Activated gamma-delta T cell treated with Interleukin-2 at 50 U/mL for 16 hours (primary cell): Measurements from ENCODE around the gene EVI2A.
"Not testable (repeated sequence)": the region's sequence is repeated elsewhere in the genome, so short reads cannot be mapped to it uniquely, and the experiment has no call there.

Experiments
- DNase-seq: peaks from one replicate; pipeline ENCODE4 v3.0.0-alpha.2; 2020

Gene EVI2A

DNA sequence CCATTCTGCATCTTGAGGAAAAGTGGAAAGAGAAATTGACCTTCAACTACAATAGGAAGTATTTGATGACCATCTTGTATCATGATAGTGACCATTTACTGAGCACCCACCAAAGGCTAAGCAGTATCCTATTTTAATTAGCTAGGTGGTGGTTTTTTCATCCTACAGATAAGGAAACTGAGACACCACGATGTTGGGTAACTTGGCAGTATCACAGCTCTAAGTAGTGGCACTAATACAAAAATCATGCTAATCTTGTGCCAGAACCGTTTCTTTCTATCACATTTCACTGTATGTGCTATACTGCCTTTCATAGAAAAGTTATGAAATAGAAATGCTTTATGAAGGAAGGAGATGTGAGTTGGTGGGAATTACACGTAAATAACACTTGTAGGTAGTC is 9.9 kb downstream of the EVI2A start:
- DNase-seq = no peak

DNA sequence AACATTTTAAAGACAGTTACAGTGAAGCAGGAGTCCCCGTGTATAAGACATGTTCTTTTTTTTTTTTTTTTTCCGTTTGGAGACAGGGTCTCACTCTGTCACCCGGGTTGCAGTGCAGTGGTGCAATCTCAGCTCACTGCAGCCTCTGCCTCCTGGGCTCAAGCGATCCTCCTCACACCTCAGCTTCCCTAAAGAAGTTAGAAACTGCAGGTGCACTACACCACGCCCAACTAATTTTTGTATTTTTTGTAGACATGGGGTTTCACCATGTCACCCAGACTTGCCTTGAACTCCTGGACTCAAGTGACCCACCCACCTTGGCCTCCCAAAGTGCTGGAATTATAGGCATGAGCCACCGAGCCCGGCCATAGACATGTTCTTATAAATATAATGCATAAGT is 10.5 kb downstream of the EVI2A start:
- no peak for DNase-seq

DNA sequence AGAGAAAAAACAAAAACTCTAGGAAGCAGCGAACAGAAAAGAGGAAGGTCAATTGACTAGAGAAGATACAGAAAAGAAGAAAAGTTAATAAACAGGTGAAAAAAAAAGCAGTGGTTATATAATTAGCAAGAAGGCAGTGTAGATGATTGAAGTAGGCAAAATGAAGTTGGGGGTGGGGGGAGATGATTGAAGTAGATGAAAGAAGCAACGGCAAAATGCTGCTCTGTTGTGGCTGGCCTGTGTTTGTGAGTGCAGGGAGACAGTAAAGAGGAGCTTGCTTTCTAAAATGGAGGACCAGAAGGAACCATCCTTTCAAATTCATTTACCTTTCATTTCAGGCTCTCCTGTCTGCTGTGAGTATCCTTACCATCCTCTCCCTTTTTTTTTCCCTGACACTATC is 11.2 kb downstream of the EVI2A start:
- DNase-seq = peak; percentile 61

DNA sequence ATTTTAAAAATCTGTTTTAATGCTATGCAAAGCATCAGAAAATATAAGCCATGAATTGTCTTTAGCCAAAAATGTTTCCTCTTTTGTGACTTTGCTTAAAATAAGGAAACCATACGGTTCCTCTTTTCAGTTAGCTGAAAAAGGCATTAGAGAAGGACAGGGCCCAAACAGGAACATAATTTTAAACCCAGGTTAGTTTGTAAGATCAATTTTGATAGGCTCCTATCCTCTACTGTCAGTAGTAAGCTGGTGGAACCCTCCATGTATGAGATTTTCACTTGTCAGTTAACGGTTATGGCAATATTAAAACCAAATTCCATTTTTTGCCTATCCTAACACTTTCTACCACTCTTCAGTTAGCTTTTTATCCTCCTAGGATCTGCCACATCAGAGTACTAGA is 11.9 kb downstream of the EVI2A start:
- no peak for DNase-seq

DNA sequence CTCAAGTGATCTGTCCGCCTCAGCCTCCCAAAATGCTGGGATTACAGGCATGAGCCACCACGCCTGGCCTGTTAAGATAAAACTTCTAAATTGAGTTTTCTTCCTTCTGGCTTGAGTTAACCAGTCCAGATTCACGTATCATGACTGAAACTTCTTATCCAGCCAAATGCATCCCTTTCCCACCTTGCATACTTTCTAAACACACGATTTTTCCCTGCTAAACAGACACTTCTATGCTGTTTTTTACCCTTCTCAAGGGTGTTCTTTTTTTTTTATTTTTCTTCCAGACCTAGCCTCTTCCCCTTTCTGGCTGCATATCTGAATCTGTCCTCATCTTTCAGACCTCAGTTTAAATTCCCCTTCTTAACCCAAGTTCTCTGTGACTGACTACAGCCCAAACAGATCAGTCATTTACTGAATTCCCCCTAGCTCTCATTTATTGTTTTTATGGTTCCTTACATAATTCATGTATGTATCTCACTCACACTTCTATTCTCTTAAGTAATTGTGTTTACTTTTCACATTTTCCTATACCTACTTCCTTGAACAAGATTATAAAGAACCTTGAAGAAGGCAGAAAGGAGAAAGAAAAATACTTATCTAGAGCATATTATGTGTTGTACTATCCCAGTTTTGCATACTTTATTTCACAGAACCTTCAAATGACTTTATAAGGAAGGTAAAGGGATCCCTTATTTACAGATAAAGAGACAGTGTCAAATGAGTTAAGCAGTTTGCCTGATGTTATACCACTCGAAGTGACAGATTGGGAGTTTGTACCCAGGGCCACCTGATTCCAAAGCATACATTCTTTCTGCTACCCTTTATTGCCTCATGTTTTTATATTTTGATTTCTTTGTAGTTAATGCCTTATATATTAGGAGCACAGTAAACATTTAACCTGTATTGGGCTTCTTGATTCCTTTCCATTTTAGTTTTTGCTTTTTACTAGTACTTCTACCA is 12.8 kb downstream of the EVI2A start:
- DNase-seq = no peak

DNA sequence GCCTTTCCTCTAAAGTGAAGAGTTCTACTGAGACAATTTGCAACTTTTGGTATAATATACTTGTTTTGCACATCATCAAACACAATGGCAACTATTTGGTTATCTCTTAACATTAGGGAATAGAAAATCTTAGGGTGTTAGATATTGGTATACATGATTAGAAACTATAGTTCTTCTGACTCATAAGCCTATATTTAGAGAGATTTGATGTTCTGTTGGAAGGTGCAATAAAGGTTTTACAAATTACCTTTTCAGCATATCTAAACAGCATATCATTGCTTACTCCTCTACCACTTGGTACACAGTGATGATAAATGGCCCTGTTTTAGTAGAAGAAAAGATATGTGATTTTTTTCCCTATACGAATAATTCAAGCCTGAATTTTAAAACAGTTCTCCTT is 13.8 kb downstream of the EVI2A start:
- DNase-seq = no peak

DNA sequence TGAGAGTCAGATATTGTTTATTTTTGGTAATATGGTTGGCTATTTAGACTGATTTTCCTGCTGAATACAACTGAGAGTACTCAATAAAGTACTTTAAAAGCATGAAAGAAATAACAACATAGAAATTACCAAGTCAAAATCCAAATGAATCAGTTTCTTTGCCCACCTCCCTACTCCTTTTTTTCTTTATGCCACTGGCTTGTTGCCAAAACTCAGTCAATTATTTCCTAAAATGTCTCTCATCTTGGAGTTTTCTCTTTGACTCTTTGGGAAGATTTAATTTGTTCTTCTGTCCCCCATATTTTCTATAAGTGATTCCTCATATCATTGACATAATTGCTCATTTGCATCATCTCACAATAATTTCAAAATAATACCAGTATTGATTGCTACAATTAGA is 21.8 kb downstream of the EVI2A start:
- no peak for DNase-seq

DNA sequence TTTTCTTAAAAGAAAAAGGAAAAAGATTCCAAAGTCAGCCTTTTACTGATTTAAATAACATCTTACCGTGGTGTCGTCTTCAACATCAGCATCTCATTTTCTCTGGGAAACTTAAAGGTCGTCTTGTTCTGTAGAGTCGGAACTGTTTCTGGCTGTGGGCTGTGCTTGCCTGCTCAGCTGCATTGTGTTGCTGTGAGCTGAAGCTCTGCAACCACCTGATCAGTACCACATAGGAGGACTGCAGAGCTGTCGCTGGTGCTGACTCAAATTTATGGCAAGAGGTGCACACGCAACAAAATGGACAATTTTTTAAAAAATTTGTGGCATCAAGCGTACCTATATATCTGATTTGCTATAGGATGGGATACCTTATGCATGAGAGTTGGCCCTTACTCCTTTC is 24.3 kb downstream of the EVI2A start, which contains the start of gene OMG:
Gene OMG, minus strand, starts transcription at position 150 of the 400 bp plus-strand sequence. CDS start 908 bp downstream, outside the sequence.
- DNase-seq = no peak

DNA sequence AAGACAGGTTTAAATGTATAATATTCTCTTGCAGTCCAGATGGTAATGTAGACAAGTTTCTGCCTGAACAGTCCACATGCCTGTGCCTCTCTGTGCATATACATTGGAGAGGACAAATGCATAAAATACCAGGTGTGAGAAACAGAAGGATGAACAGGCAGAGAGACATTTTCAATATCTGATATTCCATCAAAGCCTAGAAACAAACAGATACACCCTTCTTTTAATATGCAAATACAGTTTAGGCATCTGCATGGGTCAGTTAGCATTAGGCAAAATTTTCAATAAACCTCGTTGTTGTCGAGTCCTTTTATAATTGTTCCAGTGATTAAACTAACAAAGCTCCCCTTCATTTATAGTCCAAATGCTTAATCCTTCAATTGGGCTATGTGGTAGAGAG is 25.3 kb downstream of the EVI2A start:
- no peak for DNase-seq

DNA sequence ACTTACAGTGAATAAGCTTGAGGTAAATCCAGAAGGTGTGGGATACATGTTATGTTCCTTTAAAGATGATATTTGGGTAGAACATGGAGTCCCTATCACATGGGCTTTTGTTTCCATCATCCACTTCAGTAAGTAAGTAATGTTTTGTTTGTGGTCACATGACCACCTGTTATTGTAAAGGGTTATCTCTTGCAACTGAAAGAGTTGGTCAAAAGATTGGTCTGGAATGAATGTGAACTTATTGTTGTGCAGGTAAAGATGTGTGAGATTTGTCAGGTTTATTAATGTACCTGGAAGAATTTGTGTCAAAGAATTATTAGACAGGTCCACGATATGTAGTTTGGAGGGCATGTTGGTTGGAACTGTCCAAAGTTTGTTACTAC is 25.9 kb downstream of the EVI2A start:
- no peak for DNase-seq

DNA sequence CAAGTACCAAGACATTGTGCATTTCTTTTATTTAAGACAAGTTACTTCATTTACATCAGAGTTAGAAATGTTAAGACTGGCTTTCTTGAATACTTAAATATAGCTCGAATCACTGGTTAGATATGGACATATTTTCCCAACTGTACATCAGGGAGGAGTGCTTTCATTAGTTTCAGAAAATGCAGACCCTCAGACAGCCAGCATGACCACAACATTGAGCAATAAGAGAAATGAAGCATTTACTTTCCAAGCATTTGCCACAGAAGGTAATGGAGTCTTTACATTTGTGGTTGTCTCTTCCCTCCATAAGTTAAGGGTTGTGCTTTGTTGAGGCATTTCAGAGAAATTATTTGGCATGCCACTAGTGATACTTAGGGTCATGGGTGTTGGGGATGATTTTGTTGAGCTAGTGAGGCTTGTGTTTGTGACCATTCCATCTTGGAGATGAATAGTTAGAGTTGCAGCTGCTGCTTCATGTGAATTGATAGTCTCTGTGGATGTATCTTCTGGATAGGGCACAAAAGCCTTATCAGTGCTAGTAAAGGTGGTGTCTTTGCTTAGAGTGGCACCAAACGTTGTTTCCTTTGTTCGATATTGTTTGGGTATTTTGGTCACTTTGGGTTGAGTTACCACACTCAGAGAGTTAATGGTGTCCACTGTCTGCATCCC is 26.5 kb downstream of the EVI2A start:
- no peak for DNase-seq

DNA sequence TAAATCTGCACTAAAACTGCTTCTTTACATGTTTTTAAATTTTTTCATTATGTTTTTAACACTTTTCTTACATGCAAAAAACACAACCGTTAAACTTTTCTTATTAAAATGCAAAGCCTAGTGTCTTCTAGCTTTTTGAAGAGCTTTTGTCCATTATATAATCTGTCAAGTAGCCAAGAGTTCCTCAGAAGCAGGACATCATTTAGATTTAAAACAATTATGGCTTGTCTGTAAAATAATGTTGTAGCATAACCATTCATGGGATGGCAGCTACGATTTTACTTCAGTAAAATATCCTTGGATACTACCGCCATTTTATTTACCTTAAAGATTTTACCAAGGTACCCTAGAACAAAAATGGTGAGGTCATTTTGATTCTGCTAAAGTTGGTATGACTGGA is 27.2 kb downstream of the EVI2A start:
- DNase-seq = no peak

DNA sequence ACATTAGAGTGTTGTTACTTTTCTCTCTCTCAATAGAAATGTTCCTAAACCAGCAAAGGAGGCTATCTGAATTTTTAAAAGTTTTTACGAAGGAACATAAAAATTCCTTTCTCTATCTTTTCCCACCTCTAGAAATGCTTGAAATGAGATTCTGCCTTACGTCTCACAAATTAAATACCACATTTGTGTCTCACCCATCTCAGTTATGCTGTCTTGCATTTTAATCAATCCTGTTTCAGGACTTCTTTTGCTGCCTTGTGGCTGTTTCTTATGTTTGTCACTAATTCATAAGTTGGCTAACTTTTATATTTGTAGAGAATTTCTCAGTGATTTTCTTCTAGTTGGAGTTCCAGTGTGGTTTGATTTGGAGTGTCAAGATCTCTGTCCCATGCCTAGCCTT is 27.8 kb downstream of the EVI2A start:
- no peak for DNase-seq

DNA sequence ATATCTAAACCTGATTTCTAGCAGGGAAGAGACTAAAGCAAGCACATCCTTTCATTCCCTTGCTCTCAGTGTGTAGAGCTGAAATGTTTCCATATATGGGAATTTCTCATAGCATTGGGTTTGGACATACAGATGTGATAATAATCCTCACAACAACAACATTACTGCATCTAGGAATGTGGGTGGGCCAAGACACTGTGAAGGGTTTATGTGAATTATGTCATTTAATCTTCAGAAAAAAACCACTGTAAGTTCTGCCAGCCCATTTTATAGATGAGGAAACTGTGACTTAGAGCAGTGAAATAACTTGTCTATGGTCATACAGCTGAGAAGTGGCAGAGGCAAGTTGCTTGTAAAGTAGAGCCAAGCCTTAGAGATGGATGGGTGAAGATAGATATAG is 29.6 kb downstream of the EVI2A start:
- DNase-seq = no peak

DNA sequence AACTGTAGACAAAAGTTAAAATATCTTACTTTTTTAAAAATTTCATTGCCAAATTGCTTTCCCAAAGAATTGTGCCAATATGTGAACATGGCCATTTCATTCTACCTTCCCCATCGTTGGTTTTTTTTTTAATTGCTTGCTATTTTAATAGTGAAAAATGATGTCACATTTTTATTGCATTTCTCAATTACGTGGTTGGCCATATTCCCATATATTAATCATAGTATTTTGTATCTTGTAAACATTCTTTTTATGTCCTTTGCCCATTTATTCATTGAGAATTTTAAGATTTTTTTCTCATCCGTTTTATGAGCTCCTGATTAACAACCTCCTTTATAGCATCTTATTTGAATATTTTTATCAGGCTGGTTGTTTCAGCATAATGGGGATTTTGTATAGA is 31.6 kb downstream of the EVI2A start:
- no peak for DNase-seq

DNA sequence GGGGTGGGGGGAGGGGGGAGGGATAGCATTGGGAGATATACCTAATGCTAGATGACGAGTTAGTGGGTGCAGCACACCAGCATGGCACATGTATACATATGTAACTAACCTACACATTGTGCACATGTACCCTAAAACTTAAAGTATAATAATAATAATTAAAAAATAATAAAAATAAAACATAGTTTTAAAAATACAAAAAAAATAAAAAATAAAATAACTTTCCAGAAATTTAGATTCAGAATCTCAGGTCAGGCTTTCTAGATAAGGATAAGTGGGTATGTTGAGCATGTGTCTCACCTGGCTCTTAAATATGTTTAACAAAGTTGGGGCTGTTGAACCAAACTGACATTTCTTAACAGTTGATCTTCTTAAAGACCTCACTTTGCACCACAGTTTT is 33.5 kb downstream of the EVI2A start:
- not testable (repeated sequence) for DNase-seq

DNA sequence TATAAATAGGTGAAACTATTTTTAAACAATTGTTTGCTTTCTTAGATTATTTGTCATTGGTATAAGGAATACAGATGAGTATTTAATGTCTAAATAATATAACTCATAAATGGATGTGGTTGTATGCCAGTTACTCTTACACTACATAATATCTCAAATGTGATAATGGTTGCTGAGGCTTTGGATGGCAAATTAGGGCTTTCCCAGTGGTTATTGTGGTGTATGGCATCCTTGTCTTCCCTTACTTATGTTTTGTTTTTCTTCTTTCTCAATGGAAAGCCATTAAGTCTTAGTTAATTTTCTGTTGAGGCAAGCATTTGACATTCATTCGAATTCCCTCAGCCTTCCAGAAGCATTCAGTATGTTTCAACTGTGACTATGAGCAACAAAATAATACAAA is 34.8 kb downstream of the EVI2A start:
- no peak for DNase-seq

DNA sequence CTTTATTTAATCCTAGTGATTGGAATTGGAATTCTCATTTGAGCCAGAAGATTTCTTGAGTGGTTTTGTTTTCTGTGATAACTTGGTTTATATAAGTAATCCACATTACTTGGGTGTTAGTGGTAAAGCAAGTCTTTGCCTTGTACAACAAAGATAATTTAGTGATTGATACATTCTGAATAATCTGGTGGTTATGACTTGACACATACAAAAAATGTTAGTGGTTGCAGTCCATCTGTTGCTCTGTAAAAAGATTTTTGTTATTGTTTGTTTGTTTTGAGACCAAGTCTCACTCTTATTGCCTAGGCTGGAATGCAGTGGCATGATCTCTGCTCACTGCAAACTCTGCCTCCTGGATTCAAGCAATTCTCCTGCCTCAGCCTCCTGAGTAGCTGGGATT is 37.6 kb downstream of the EVI2A start:
- no peak for DNase-seq

DNA sequence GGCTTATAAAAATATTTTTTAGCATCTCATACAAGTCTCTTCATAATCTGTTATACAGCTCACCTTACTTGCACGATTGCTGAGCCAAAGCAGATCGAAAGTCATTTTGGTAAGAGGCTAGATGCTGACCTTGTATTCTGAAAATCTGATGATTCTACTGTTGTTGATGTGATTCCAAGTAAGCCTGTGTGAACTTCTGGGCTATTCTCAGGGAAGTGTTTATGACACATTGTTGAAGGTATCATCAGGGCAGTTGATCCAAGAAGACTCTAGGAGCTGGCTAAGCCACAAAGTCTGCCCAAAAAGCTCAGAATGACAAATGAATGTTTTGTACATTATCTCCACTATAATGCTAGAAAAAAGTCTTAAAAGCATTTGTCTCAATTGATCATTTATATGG is 40.4 kb downstream of the EVI2A start:
- no peak for DNase-seq

DNA sequence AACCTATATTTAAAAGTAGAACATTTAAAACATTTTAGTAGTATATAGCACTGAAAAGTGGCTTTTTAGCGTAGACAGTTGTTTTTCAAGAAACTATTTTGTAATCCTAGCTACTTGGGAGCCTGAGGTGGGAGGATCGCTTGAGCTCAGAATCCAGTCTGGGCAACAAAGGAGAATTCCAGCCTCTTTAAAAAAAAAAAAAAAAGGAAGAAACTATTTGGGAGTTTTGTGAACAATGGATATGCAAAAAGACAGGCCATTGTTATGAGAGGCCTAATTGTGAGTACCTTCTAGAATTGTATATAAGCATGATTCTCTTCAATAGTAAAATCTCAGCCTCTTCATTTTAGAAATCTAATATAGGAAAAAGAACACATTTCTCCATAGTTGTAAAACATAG is 42.0 kb downstream of the EVI2A start:
- no peak for DNase-seq

DNA sequence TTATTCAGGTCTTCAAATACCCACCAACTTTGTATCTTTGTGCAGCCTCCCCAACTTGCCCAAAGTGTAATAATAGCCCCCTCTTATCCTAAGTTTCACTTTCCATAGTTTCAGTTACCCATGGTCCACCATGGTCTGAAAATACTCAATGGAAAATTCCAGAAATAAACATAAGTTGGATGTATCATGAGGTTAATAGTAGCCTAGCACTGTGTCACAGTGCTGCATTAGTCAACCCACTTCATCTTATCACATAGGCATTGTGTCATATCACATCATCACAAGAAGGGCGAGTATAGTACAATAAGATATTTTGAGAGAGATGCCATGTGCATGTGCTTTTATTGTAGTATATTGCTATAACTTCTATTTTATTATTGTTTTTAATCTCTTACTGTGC is 46.3 kb downstream of the EVI2A start:
- DNase-seq = no peak

DNA sequence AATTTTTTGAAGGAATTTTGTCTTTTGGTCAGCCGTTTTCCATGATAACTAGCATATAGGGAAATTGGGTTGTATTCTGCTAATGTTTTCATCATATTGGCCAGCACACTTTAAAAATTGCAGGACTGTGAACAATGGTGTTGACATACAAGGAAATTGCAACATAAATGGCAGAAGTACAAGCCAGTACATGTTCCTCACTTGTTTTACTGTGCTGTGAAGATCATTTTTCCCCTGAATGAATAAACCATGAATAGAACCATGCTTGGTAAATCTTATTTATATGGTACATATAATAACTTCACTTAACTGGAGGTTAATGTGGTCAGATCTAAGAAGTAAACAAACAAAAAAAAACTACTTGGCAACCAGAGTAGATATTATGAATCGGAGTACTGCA is 47.2 kb downstream of the EVI2A start:
- DNase-seq = no peak

DNA sequence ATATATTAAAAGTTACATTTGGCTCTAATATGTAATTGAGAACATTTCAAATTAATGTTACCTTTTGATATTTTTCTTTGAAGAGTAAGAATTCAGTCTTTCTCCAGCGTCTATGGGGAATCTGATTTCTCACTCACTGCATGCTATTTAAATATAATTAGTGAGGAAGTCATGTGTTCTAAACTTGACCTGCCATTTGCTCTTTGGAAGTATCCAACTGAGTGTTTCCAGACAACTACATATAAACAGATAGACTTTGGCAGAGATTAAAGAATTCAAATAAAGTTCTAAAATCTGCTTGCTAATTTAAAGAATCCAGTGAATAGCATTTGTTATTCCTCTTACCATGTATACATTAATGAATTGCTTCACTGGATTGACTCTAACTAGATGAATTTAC is 47.9 kb downstream of the EVI2A start:
- DNase-seq = no peak

DNA sequence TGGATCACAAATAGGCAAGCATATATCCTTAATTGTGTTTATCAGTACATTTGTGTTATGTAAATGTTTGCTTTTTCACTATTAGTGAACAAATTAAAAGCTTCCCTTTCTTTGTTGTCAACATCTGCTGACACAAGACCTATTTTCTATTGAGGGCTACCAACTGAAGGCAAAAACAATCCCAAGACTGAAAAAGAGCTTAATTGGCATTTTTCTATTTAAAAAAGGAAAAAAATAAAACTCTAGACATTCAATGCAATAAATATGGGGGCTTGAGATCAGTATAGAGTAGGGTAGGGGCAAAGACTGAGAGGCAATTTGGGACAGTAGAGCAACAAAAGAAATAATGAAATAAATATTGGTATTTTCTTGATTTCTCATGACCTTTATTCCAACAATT is 48.6 kb downstream of the EVI2A start:
- DNase-seq = no peak

DNA sequence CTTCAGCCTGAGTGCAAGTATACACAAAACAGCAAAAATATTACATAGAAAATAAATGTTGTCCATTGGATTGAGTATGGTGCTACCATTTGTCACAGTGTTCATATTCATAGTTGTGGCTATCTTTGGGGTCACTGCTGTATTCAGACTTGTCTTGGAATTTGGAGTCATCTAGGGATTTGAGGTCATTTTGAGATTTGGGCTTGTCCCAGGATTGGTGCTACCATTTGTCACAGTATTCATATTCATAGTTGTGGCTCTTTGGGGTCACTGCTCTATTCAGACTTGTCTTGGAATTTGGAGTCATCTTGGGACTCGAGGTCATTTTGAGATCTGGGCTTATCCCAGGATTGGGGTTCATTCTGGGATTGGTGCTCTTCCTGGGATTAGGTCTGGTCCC is 49.2 kb downstream of the EVI2A start:
- no peak for DNase-seq
